Smooth muscle cell of the brain vasculature (primary cell): ENCODE measurements around the gene CATSPER2.
"Not testable (repeated sequence)": the region's sequence is repeated elsewhere in the genome, so short reads cannot be mapped to it uniquely, and the experiment has no call there.

ENCODE experiments used
- DNase-seq: peaks from one replicate; pipeline ENCODE4 v3.0.0-alpha.2; 2012; ENCODE audit warnings: low read depth, low spot score

CATSPER2 gene

GRCh38 chr15:43593328-43594190 is 55.1 kb downstream of the CATSPER2 start, which contains the start of gene CKMT1B:
Gene CKMT1B, plus strand, starts transcription at chr15:43594027. Its CDS starts 192 bp downstream, at chr15:43594219.
- not testable (repeated sequence) for DNase-seq

- DNase-seq = not testable (repeated sequence)
Measured at GRCh38 chr15:43592841-43593240, 55.8 kb downstream of the CATSPER2 start.

GRCh38 chr15:43589778-43590466 is 58.7 kb downstream of the CATSPER2 start, which contains the start of gene PPIP5K1:
Gene PPIP5K1, minus strand, starts transcription at chr15:43590208. Its CDS starts 5,704 bp downstream, at chr15:43584504.
- not testable (repeated sequence) for DNase-seq
